Thoracic aorta (tissue), 2 donors: Measurements from ENCODE around the gene H2AZ1. TPM values are rescaled to one million over a fixed set of nuclear protein-coding genes. Genes with fewer than 3 reads are reported as not detected.

Experiments used
- ATAC-seq: fragments of 150-250 bp; one replicate; pipeline ENCODE4 v1.8.0; 2017; ENCODE audit warnings: low read depth; ENCODE audit not compliant: insufficient number of reproducible peaks, low FRiP score
- DNase-seq: peaks from one replicate; pipeline ENCODE4 v3.0.0-alpha.2; 2020; ENCODE audit warnings: low spot score
- H3K27ac ChIP-seq, 2 donors: fragments of 200-600 bp; sonication (generic); 1 replicate in 1 of 2; 2 replicates in 1 of 2; pipeline ENCODE4 v1.5.1; 2016; ENCODE audit warnings: mild to moderate bottlenecking in 2 of 2, moderate library complexity in 2 of 2
- H3K27me3 ChIP-seq: fragments of 200-600 bp; sonication (generic); replicated peaks from 2 replicates; pipeline ENCODE4 v1.6.0; 2016; ENCODE audit warnings: mild to moderate bottlenecking; ENCODE audit not compliant: insufficient read depth
- H3K36me3 ChIP-seq: fragments of 200-600 bp; sonication (generic); one replicate; pipeline ENCODE4 v1.5.1; 2016
- H3K4me1 ChIP-seq, 2 donors: fragments of 200-600 bp; sonication (generic); 1 replicate in 1 of 2; 2 replicates in 1 of 2; pipeline versions ENCODE4 v1.5.1 to v1.6.0; 2016; ENCODE audit warnings: low read depth in 2 of 2, mild to moderate bottlenecking in 1 of 2; ENCODE audit not compliant: control insufficient read depth in 1 of 2
- H3K4me3 ChIP-seq: fragments of 200-600 bp; sonication (generic); 2 replicates; pipeline ENCODE4 v1.5.1; 2016; ENCODE audit warnings: mild to moderate bottlenecking
- H3K9me3 ChIP-seq: fragments of 200-600 bp; sonication (generic); 2 replicates; pipeline ENCODE4 v1.5.1; 2016
- total RNA-seq, 2 donors: library from RNA; depleted of rRNA; stranded (reverse); fragments of >200 nt; gene quantifications; one replicate each; pipeline versions ENCODE4 v1.1.0 to v1.2.3, GENCODE V29; 2016
- TF ChIP-seq, protein P1 (sequence below): fragments of 200-600 bp; sonication (generic); IDR thresholded peaks from one replicate; pipeline ENCODE4 v1.5.1; 2019; ENCODE audit warnings: antibody characterized with exemption

The H2AZ1 gene
- total RNA-seq, 2 donors from 2014 or later = 65.3 to 115 TPM

DNA sequence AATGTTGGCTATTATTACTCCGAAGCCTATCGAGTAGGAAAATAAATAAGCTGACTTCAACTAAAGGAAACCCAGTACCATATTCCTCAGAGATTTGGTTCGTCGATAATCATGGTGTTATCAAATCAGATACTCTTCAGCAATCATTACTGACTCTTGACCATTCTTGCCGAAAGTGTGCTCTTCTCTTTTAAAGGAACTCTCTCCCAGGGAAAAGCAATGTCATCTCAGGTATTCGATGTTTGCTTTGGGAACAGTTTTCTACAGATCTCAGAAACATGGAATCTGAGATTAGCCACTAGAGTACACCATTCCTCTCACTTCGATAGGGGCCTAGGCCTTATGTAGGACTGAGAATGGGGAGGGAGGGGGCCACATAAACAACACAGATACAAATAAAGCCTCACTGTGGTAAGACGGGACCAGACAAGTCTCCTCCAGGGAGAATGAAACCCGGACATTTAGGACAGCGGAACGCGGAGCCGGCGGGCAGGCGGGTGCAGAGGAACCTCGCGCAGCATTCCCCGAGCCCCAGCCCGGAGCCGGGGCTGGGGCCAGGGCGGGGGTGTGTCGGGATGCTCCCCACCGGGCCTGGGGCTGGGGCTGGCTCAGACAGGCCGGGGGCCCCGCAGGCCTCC, 4.2 kb downstream of the H2AZ1 start:
- DNase-seq (no peak), ATAC-seq (no peak)
- TF ChIP-seq, protein P1, sequence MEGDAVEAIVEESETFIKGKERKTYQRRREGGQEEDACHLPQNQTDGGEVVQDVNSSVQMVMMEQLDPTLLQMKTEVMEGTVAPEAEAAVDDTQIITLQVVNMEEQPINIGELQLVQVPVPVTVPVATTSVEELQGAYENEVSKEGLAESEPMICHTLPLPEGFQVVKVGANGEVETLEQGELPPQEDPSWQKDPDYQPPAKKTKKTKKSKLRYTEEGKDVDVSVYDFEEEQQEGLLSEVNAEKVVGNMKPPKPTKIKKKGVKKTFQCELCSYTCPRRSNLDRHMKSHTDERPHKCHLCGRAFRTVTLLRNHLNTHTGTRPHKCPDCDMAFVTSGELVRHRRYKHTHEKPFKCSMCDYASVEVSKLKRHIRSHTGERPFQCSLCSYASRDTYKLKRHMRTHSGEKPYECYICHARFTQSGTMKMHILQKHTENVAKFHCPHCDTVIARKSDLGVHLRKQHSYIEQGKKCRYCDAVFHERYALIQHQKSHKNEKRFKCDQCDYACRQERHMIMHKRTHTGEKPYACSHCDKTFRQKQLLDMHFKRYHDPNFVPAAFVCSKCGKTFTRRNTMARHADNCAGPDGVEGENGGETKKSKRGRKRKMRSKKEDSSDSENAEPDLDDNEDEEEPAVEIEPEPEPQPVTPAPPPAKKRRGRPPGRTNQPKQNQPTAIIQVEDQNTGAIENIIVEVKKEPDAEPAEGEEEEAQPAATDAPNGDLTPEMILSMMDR = no peak
- Histone ChIP-seq H3K27me3 (no peaks in the 10 kb centered on the region), H3K4me1 (peaks cover 39 to 40% of the 10 kb centered on the region in 2 donors), H3K36me3 (no peaks in the 10 kb centered on the region), H3K27ac (peak overlapping the region; percentile 96), H3K4me3 (peak overlapping the region; percentile 100), H3K9me3 (no peaks in the 10 kb centered on the region)

DNA sequence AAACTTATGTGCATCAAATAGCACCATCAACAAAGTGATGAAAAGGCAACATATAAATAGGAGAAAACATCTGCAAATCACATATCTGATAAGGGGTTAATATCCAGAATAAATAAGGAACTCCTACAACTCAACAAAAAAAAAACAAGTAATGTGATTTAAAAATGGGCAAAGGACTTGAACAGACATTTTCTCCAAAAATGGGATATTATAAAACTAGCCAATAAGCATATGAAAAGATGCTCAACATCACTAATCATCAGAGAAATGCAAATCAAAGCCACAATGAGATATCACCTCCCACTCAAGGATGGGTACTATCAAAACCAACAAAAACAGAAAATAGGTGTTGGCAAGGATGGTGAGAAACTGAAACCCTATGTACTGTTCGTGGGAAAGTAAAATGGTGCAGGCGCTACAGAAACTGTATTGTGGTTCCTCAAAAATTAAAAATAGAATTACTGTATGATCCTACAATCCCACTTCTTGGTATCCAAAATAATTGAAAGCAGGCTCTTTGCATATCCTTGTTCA, 6.1 kb downstream of the H2AZ1 start:
- H3K27ac ChIP-seq = no peak overlapping the region

DNA sequence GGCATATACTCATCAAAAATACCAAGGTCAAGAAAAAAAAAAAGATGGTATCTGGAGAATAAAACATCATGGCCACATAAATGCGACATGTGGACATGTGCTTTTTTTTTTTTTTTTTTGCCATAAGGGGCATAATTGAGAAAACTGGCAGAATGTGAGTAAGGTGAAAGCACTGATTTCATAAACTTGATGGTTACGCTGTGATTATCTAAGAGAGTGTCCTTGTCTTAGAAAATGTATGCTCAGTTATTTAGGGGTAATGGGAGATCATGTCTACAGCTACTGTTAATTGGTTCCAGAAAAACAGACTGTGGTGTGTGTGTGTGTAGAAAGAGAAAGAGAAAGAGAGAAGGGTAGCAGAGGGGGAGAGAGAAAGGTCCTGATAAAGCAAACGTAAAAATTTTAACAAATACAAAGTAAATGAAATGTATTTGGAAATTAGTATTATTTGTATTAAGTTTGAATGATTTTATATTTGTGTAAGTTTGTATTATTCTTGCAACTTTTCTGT, 11.8 kb downstream of the H2AZ1 start:
- Histone ChIP-seq H3K4me1 (peaks cover 4 to 10% of the 10 kb centered on the region in 2 donors), H3K27ac (no peak overlapping the region), H3K9me3 (peaks cover 5% of the 10 kb centered on the region), H3K4me3 (no peak overlapping the region), H3K36me3 (peaks cover 3% of the 10 kb centered on the region), H3K27me3 (no peaks in the 10 kb centered on the region)
- ATAC-seq = no peak
- no peak for DNase-seq
- TF ChIP-seq, protein P1 = no peak

More for the DNA sequence above, 6.1 kb downstream of the H2AZ1 start:
- no peak for DNase-seq
- Histone ChIP-seq H3K4me3 (no peak overlapping the region), H3K9me3 (no peaks in the 10 kb centered on the region), H3K4me1 (peaks cover 39 to 40% of the 10 kb centered on the region in 2 donors), H3K27me3 (no peaks in the 10 kb centered on the region), H3K36me3 (no peaks in the 10 kb centered on the region)
- no peak for ATAC-seq
- TF ChIP-seq, protein P1 = no peak

DNA sequence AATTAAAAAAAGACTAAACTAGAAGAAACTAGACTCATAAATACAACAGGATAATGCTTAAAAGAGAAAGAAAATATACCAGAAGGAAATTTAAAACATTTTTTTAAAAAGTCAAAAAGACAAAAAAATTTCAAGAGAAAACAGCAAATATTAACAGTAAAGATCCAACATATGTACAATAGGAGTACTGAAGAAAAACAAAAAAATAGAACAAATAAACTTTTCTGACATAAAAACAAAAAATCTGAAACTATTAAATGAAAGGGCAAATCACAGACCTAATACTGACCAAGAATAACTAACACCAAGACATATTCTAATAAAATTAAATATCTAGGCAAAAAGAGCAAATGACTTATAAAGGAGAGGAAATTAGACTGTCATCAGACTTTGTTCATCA, 15.2 kb downstream of the H2AZ1 start:
- Histone ChIP-seq H3K4me1 (no peaks in the 10 kb centered on the region), H3K9me3 (peaks cover 5% of the 10 kb centered on the region), H3K27ac (no peak overlapping the region), H3K36me3 (peaks cover 3% of the 10 kb centered on the region), H3K4me3 (no peak overlapping the region), H3K27me3 (no peaks in the 10 kb centered on the region)
- ATAC-seq (no peak), DNase-seq (no peak)
- TF ChIP-seq, protein P1 = no peak

DNA sequence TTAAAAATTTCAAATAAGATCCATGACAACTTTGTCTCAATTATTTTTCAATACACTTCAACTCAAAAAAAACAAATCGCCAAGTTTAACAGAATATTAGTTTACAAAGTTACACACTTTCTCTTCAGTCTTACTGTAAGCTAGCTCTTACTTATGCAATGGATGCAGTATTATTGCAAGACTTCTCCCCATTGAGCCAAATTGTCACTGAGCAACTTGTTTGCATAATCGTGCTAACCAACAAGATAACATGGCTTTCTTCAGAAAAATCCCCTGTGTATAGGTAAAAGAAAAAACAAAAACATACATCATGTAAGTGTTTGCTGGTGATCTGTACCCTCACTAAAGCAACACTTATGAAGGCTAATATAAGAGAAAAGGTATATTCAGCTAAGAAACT, 22.5 kb downstream of the H2AZ1 start:
- DNase-seq (no peak), ATAC-seq (no peak)
- H3K4me3 ChIP-seq = no peak overlapping the region
- no peak overlapping the region for H3K27ac ChIP-seq
- TF ChIP-seq, protein P1 = no peak
- no peaks in the 10 kb centered on the region for H3K27me3 ChIP-seq
- peaks cover 8% of the 10 kb centered on the region for H3K36me3 ChIP-seq
- no peaks in the 10 kb centered on the region for H3K9me3 ChIP-seq
- H3K4me1 ChIP-seq = no peaks in the 10 kb centered on the region
